Measurements from ENCODE around the gene DUSP8.
"Not testable (repeated sequence)": the region's sequence is repeated elsewhere in the genome, so short reads cannot be mapped to it uniquely, and the experiment has no call there.

Gene DUSP8

DNA sequence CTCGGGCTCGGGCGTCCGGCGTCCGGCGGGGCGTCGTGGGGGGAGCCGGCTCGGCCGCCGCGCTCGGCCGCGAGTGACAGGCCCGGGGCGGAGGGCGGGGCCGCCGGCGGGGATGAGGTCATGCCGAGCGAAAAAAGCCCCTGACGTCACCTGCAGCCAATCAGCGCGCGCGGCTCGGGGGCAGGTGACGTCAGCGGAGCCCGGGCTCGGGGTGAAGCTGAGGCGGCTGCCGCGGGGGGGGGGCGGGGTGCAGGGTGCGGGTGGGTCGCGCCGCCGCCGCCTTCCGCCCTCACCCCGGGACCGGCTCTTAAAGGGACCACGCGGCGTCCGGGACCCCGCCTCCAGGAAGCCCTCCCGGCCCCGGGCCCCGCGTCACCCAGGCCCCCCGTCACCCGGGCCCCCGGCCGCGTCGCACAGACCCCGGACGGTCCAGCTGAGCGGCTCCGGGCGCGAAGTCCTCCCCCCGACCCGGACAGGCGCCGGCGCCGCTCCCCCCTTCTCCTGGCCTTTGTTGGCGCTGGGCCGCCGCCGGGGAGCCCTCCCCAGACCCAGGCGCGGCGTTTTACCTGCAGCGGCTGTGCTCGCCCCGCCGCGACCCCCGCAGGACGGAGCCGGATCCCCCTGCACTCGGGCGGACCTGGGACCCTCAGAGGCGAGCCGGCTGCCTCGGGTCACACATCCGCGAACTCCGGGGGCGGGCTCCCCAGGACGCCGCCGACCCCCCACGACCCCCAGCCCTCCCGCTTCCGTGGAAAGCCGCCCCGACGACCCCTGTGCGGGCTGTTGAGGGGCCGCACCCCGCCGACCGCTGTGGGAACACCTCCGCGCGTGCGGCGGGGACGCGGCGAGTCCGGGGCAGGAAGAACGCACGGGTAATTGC lies at the start of gene DUSP8:
TSS of gene DUSP8 (minus strand) at position 75 of the 880 bp plus-strand sequence. CDS start 6,445 bp downstream, outside the sequence.
- peak; percentile 98 for DNase-seq (ENCODE audit: low spot score)

DNA sequence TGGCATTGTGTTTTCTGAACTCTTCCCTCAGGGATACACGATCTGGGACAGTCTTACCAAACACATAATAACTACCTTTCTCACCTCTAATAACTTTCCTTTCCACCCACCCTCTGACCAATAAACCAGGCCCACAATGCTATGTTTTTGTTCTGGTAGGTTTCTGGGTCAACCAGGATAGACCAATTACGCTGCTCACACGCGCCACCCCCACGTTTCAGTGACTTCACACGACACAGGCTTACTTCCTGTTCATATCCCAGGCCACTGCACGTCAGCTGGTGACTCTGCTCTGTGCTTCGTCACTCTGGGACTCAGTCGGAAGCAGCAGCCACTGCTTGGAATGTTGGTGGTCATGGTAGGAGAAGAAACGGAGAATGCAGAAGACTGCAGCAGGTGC lies 47.4 kb upstream of the DUSP8 start:
- DNase-seq (ENCODE audit: low spot score), result no peak

DNA sequence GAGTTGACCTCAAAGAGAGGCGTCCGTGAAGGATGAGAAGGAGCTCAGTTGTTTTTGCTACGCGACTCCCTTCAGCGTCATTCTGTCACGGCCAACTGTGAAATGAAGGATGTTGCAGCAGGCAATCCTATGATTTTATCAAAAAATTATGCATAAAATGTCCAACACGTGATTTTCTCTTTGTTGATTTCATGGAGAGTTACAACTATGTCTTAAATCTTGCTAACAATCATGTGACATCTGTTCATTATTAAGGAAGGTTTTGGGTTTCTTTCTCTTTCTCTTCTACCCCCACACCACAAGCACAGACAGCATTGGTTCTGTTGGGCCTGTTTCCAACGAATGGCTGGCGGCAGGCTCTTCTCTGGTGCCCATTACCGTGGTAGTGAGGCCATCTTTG lies 46.2 kb upstream of the DUSP8 start:
- no peak for DNase-seq (ENCODE audit: low spot score)

DNA sequence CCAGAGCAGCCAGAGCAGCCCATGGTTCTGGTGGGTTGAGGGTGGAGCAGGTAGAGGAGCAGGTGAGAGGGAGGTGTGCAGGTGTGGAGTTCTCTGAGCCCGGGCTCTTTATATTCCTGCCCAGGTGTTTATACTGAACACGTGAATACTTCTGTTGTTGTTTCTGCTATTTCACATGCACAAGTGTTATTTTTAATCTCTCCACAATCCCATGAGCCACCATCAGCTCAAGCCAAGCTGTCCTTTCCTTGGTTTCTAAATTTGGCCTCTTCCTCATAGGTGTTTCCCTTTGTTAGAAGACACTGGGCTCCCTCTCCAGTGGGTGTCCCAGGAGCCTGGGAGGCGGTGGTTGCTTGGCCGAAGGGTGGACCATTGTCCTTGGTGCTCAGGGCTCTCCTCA lies 36.3 kb upstream of the DUSP8 start, which contains the start of gene KRTAP5-3:
TSS of gene KRTAP5-3 (minus strand) at position 101 of the 400 bp plus-strand sequence. CDS start at position 23, 78 bp downstream.
- no peak for DNase-seq (ENCODE audit: low spot score)

DNA sequence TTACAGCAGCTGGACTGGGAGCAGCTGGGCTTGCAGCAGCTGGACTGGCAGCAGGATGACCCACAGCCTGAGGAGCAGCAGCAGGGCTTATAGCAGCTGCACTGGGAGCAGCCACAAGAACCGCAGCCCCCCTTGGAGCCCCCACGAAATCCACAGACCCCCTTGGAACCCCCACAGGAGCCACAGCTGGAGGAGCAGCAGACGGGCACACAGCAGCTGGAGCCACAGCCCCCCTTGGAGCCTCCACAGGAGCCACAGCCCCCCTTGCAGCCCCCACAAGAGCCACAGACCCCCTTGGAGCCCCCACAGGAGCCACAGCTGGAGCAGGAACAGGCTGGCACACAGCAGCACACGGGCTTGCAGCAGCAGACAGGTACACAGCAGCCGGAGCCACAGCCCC lies 35.8 kb upstream of the DUSP8 start:
- not testable (repeated sequence) for DNase-seq (ENCODE audit: low spot score)

GRCh38 chr11:1607156-1607845 lies 35.2 kb upstream of the DUSP8 start:
- DNase-seq (ENCODE audit: low spot score), result not testable (repeated sequence)

GRCh38 chr11:1605923-1606322 lies 33.9 kb upstream of the DUSP8 start:
- DNase-seq (ENCODE audit: low spot score), result not testable (repeated sequence)

DNA sequence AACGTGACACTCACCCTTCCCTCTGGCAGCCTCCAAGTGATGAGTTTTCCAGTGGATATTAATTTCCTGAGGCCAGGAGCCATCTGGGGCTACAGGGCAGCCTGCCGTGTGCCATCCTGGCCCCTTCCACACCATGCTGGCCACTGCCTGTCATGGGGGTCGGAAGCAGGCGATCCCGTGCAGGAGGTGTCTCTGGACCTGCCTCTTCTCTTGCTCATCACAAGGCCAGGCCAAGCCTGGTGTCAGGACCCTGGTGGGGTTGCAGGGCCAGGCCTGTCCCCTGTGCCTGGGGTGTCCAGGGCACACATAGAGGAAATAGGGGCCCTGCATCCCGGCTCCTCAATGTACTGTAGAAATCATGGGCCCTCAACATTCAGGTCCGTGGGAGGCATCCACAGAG lies 32.6 kb upstream of the DUSP8 start:
- no peak for DNase-seq (ENCODE audit: low spot score)

DNA sequence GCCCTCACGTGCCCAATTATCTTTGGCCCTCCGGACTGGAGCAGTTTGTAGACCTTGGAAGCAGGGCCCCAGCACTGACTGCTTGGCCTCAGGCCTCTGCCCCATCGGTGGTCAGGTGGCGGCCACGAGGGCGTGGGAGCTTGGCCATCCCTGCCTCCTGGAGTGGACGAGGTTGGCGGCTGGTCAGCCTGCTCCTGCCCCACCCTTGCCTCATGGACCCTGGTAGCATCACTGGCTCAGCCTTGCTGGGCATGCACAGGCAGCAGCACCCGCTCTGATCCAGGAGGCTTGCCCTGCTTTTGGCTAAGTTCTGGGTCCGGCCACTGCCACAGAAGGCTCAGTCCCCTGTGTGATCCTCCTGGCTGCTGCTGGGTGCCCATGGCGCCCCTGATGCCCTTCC lies 32.1 kb upstream of the DUSP8 start:
- no peak for DNase-seq (ENCODE audit: low spot score)

- DNase-seq (ENCODE audit: low spot score), result no peak
Observed at GRCh38 chr11:1603629-1604028, 31.6 kb upstream of the DUSP8 start.

DNA sequence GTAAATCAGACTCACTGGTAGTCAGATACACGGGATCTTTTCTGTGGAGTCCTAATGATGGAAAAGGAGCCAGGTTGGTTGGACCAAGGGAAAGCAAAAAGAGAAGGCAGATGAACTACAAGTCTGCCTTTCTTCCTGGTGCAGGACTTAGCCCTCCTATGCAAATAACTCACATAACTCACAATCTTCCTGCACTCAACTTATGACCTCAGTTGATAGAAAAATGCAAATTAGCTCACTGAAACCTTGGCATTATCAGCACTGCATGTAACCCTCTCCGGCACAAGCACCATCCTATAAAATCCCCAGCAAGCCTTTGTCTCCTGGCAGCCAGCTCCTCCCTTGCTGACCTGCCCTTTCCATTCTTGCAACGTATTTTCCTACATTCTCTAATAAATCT lies 29.6 kb upstream of the DUSP8 start:
- DNase-seq (ENCODE audit: low spot score), result not testable (repeated sequence)

DNA sequence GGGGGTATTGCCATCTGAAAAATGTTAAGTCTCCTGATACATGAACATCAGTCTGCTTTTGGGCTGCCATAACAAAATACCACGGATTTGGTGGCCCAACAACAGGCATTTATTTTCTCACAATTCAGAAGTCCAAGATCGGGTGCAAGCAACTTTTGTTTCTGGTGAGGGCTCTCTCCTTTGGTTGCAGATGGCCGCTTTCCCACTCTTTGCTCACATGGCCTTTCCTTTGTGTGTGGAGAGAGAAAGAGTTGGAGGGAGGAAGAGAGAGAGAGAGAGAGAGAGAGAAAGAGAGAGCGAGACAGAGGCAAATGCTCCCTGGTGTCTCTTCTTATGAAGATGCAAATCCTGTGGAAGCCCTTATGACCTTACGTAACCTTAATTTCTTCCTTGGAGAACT lies 28.6 kb upstream of the DUSP8 start:
- no peak for DNase-seq (ENCODE audit: low spot score)

DNA sequence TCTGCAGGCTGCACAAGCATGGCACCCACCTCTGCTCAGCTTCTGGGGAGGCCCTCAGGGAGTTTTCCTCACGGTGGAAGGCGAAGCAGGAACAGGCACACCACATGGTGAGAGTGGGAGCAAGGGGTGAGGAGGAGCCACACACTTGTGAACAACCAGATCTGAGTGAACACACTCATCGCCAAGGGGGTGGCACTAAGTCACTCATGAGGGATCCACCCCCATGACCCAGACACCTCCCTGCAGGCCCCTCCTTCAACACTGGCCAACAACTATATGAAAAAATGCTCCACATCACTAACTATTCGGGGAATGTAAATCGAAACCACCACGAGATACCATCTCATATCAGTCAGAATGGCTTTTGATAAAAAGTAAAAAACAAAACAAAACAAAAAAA lies 26.7 kb upstream of the DUSP8 start:
- no peak for DNase-seq (ENCODE audit: low spot score)

DNA sequence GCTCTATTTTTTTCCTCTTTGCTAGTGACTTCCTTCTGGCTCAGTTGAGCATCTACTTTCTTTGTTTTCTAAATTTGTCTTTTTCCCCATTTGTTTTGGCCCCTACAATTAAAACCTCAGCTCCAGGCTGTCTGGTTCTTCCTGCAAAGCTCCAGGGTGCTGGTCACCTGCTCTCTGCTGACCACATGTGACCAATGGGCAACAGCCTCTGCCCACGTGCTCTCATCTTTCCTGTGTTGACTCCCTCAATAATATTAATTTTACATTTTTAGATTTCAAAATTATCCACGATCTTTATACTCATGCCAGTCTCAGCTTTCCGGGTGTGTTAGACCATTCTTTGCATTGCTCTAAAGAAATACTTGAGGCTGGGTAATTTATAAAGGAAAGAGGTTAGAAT lies 26.3 kb upstream of the DUSP8 start:
- DNase-seq (ENCODE audit: low spot score), result not testable (repeated sequence)

DNA sequence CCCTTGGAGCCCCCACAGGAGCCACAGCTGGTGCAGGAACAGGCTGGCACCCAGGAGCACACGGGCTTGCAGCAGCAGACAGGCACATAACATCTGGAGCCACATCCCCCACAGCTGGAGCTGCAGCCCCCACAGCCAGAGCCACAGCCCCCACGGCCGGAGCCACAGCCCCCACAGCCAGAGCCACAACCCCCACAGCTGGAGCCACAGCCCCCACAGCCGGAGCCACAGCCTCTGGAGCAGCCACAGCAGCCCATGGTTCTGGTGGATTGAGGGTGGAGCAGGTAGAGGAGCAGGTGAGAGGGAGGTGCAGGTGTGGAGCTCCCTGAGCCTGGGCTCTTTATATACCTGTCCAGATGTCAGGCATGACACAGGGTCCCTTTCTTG lies 25.9 kb upstream of the DUSP8 start, which contains the start of gene KRTAP5-2:
TSS of gene KRTAP5-2 (minus strand) at position 301 of the 387 bp plus-strand sequence. CDS start at position 257, 44 bp downstream.
- DNase-seq (ENCODE audit: low spot score), result no peak

GRCh38 chr11:1597331-1597993 lies 25.4 kb upstream of the DUSP8 start:
- no peak for DNase-seq (ENCODE audit: low spot score)

GRCh38 chr11:1596576-1597121 lies 24.6 kb upstream of the DUSP8 start:
- not testable (repeated sequence) for DNase-seq (ENCODE audit: low spot score)

- not testable (repeated sequence) for DNase-seq (ENCODE audit: low spot score)
Observed at GRCh38 chr11:1595994-1596575, 24.0 kb upstream of the DUSP8 start.

- DNase-seq (ENCODE audit: low spot score), result no peak
Observed at GRCh38 chr11:1592628-1593027, 20.6 kb upstream of the DUSP8 start.

DNA sequence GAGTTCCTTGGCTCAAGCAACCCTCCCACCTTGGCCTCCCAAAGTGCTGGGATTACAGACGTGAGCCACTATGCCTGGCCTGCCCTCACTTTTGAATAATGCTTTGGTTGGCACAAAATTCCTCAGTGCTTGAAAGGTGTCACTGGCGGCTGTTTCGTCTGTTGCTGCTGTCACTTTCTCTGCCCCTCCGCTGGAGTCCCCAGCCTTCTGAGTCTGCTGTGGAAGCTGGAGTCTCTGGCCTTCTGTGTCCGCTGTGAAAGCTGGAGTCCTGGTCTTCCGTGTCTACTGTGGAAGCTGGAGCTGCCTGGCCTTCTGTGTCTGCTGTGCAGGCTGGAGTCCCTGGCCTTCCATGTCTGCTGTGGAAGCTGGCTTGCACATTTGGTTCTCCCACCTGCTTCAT lies 17.9 kb upstream of the DUSP8 start:
- DNase-seq (ENCODE audit: low spot score), result no peak

DNA sequence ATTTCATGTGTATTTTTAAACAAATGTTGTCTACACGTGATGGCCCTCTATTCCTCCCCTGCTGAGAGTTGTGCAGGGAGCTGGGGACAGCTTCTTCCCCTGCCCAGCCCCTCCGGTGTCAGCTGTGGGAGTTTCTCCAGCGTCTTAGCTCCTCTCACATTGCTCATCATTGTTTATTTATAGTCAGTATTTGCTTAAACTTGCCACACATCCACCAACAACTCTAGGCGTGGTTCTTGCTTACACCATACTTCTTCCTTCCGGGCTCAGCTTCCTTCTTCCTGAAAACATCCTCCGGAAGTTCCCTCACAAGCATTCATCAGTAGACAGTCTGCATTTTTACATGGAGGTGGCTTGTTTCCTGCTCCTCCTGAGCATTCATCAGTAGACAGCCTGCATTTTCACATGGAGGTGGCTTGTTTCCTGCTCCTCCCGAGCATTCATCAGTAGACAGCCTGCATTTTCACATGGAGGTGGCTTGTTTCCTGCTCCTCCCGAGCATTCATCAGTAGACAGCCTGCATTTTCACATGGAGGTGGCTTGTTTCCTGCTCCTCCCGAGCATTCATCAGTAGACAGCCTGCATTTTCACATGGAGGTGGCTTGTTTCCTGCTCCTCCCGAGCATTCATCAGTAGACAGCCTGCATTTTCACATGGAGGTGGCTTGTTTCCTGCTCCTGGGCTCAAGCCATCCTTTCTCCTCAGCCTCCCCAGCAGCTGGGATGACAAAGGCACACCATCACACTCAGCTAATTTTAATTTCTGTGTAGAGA lies 17.3 kb upstream of the DUSP8 start:
- DNase-seq (ENCODE audit: low spot score), result not testable (repeated sequence)

All from AG20443 (cell line).